GM20000 (cell line): ENCODE measurements around the gene ENDOG.

ENCODE experiments used
- DNase-seq: peaks from one replicate; pipeline ENCODE4 v3.0.0; 2012; ENCODE audit warnings: low spot score
- CTCF ChIP-seq: IDR thresholded peaks from 2 replicates; pipeline ENCODE4 v1.5.1; 2012; ENCODE audit warnings: mild to moderate bottlenecking, control low read depth; ENCODE audit errors: extremely low read depth, missing control alignments

Gene ENDOG

GRCh38 chr9:128819716-128820664 lies 1.7 kb downstream of the ENDOG start:
- DNase-seq: no peak

GRCh38 chr9:128820665-128821583 lies 2.6 kb downstream of the ENDOG start:
- no peak for DNase-seq
- no peak for TF ChIP-seq CTCF

More at GRCh38 chr9:128819716-128820664, 1.7 kb downstream of the ENDOG start:
- TF ChIP-seq CTCF: no peak

GRCh38 chr9:128821584-128822406 lies 3.5 kb downstream of the ENDOG start:
- TF ChIP-seq CTCF: no peak
- DNase-seq: no peak

- DNase-seq: no peak
- no peak for TF ChIP-seq CTCF
These were observed 4.2 kb downstream of the ENDOG start for GRCh38 chr9:128822407-128823042.

- no peak for TF ChIP-seq CTCF
- no peak for DNase-seq
These were observed 5.1 kb downstream of the ENDOG start for GRCh38 chr9:128823362-128823902.

GRCh38 chr9:128823903-128824406 lies 5.7 kb downstream of the ENDOG start:
- TF ChIP-seq CTCF: no peak
- DNase-seq: no peak
